Thyroid gland (tissue), 4 donors: ENCODE results near the gene NEDD4L. TPM values are rescaled to one million over a fixed set of nuclear protein-coding genes. Genes with fewer than 3 reads are reported as not detected.

Experiments used
- DNase-seq, 2 donors: peaks; one replicate each; pipeline ENCODE4 v3.0.0-alpha.2; 2019
- H3K27ac ChIP-seq, 3 donors: fragments of 200-600 bp; sonication (generic); 1 replicate in 2 of 3; 2 replicates in 1 of 3; pipeline ENCODE4 v1.5.1; 2016 to 2019; ENCODE audit warnings: mild to moderate bottlenecking in 1 of 3, moderate library complexity in 1 of 3
- H3K27me3 ChIP-seq: fragments of 200-600 bp; sonication (generic); one replicate; pipeline ENCODE4 v1.5.1; 2019
- H3K36me3 ChIP-seq, 2 donors: fragments of 200-600 bp; sonication (generic); one replicate each; pipeline ENCODE4 v1.5.1; 2016 to 2019
- H3K4me1 ChIP-seq, 2 donors: fragments of 200-600 bp; sonication (generic); one replicate each; pipeline ENCODE4 v1.5.1; 2017 to 2019
- H3K4me3 ChIP-seq, 3 donors: fragments of 200-600 bp; sonication (generic); replicated peaks in 1 of 3; 1 replicate in 2 of 3; 2 replicates in 1 of 3; pipeline ENCODE4 v1.5.1; 2016; ENCODE audit warnings: mild to moderate bottlenecking in 1 of 3
- H3K9me3 ChIP-seq: fragments of 200-600 bp; sonication (generic); one replicate; pipeline ENCODE4 v1.5.1; 2017
- POLR2A ChIP-seq, 2 donors: fragments of 450-650 bp; IDR thresholded peaks; one replicate each; pipeline ENCODE4 v1.6.1; 2017; ENCODE audit warnings: antibody characterized with exemption in 2 of 2, mild to moderate bottlenecking in 2 of 2, moderate library complexity in 1 of 2
- WGBS, 2 donors: methylation state at CpG; one replicate each; pipeline ENCODE4 v1.1.5; 2017; 5-methylcytosine and 5-hydroxymethylcytosine counted together
- intact Hi-C: fragments of 100-400 bp; cut with DNase I; formaldehyde crosslinking; loops from one replicate; pipeline ENCODE4 v1.15.1; 2023
- total RNA-seq, 4 donors: library from RNA; depleted of rRNA; stranded (reverse); fragments of >200 nt; gene quantifications; one replicate each; pipeline ENCODE4 v1.2.3, GENCODE V29; 2016
- TF ChIP-seq, protein P1 (sequence below), 6 experiments: fragments of 200-600 bp in 3 of 6; fragments of 450-650 bp in 3 of 6; sonication (generic) in 3 of 6; IDR thresholded peaks; one replicate each; pipeline ENCODE4 v1.5.1; 2016 to 2019; ENCODE audit warnings: antibody characterized with exemption in 6 of 6, mild to moderate bottlenecking in 2 of 6, inconsistent platforms in 1 of 6, moderate library complexity in 1 of 6

Gene NEDD4L
- total RNA-seq, 4 donors from 2014 or later: 61.5 to 105 (median 78.0) TPM

GRCh38 chr18:58095655-58096054 is 51.6 kb downstream of the NEDD4L start:
- 93 to 100% methylated on average over 2 of the region's 2 CpGs for WGBS, 2 donors
- Histone ChIP-seq H3K27ac (peak overlapping the region in 2 of 3 donors; percentile 75 to 78), H3K36me3 (no peaks in the 10 kb centered on the region), H3K9me3 (no peaks in the 10 kb centered on the region), H3K4me3 (no peak overlapping the region), H3K27me3 (no peaks in the 10 kb centered on the region), H3K4me1 (peaks cover 54 to 80% of the 10 kb centered on the region in 2 donors)
- DNase-seq: no peak
- TF ChIP-seq, protein P1, sequence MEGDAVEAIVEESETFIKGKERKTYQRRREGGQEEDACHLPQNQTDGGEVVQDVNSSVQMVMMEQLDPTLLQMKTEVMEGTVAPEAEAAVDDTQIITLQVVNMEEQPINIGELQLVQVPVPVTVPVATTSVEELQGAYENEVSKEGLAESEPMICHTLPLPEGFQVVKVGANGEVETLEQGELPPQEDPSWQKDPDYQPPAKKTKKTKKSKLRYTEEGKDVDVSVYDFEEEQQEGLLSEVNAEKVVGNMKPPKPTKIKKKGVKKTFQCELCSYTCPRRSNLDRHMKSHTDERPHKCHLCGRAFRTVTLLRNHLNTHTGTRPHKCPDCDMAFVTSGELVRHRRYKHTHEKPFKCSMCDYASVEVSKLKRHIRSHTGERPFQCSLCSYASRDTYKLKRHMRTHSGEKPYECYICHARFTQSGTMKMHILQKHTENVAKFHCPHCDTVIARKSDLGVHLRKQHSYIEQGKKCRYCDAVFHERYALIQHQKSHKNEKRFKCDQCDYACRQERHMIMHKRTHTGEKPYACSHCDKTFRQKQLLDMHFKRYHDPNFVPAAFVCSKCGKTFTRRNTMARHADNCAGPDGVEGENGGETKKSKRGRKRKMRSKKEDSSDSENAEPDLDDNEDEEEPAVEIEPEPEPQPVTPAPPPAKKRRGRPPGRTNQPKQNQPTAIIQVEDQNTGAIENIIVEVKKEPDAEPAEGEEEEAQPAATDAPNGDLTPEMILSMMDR (IDR thresholded peaks at IDR 0.05): no peak
- no peak for TF ChIP-seq POLR2A (IDR thresholded peaks at IDR 0.05)
- intact Hi-C loops: no loop called here

GRCh38 chr18:58096658-58097057 is 52.6 kb downstream of the NEDD4L start:
- peak overlapping the region; percentile 63 to 78 (median 75) for H3K27ac ChIP-seq
- no peak for TF ChIP-seq POLR2A (IDR thresholded peaks at IDR 0.05)
- TF ChIP-seq, protein P1 (IDR thresholded peaks at IDR 0.05): no peak

DNA sequence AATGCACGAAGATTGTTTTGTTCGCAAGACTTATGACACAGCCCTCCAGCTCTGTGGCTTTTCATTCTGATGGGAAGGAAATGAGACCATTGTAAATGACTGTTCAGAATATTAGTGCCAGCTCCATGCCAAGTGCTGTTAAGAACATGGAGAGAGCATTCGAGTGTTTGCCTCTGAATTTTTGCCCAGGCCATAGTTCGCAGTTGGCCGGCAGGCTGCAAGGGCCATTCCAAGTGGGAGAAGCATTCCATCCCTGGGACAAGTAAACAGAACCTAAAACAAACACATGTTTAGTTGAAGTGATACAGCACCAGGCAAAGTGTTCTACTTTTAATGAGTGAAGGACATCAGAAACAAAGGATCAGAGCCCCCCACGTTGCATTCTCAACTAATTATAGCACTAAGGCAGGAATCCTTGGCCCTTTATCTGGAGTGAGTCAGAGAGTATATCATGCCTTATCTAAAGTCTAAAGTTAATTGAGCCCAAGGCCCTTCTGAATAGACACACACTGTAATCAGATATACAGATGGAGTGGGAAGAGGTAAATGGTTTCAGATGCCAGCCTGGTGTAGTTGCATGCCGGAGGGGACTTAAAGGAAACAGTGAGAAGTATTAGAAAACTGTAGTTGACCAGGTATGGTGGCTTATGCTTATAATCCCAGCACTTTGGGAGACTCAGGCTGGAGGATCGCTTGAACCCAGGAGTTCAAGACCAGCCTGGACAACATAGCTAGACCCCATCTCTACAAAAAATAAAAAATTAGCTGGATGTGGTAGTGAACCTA is 53.3 kb downstream of the NEDD4L start:
- H3K4me1 ChIP-seq: peaks cover 59 to 84% of the 10 kb centered on the region in 2 donors
- TF ChIP-seq, protein P1 (IDR thresholded peaks at IDR 0.05): no peak
- no peak for TF ChIP-seq POLR2A (IDR thresholded peaks at IDR 0.05)
- DNase-seq: peak; percentile 76 to 80
- intact Hi-C loops: no loop called here
- no peaks in the 10 kb centered on the region for H3K36me3 ChIP-seq
- no peaks in the 10 kb centered on the region for H3K27me3 ChIP-seq
- no peaks in the 10 kb centered on the region for H3K9me3 ChIP-seq
- WGBS, 2 donors: 41 to 43% methylated on average over 8 of the region's 8 CpGs
- H3K27ac ChIP-seq: peak overlapping the region; percentile 63 to 78 (median 75)
- H3K4me3 ChIP-seq: no peak overlapping the region

More at GRCh38 chr18:58096658-58097057, 52.6 kb downstream of the NEDD4L start:
- WGBS, 2 donors: 91 to 92% methylated on average over 1 of the region's 1 CpG
- no peaks in the 10 kb centered on the region for H3K9me3 ChIP-seq
- no peak for DNase-seq
- intact Hi-C loops: no loop called here
- H3K36me3 ChIP-seq: no peaks in the 10 kb centered on the region
- H3K4me1 ChIP-seq: peaks cover 54 to 80% of the 10 kb centered on the region in 2 donors
- no peaks in the 10 kb centered on the region for H3K27me3 ChIP-seq
- no peak overlapping the region for H3K4me3 ChIP-seq

DNA sequence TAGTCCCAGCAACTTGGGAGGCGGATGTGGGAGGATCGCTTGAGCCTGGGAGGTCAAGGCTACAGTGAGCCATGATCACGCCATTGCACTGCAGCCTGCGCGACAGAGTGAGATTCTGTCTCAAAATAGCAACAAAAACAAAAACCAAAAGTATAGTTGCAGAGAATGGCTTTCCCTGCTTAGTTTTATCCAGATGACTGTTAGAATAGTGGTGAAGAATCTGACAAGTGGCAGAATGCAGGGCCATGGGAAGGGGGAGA is 53.8 kb downstream of the NEDD4L start:
- Histone ChIP-seq H3K36me3 (no peaks in the 10 kb centered on the region), H3K27me3 (no peaks in the 10 kb centered on the region), H3K9me3 (no peaks in the 10 kb centered on the region), H3K4me3 (no peak overlapping the region), H3K27ac (peak overlapping the region; percentile 11 to 78 (median 75)), H3K4me1 (peaks cover 64 to 90% of the 10 kb centered on the region in 2 donors)
- no peak for DNase-seq
- TF ChIP-seq, protein P1 (IDR thresholded peaks at IDR 0.05): no peak
- no peak for TF ChIP-seq POLR2A (IDR thresholded peaks at IDR 0.05)
- intact Hi-C loops: no loop called here
- WGBS, 2 donors: 97 to 98% methylated on average over 5 of the region's 5 CpGs

- 97 to 98% methylated on average over 3 of the region's 3 CpGs for WGBS, 2 donors
These were observed 54.7 kb downstream of the NEDD4L start for GRCh38 chr18:58098706-58099105.

More at GRCh38 chr18:58098706-58099105, 54.7 kb downstream of the NEDD4L start:
- H3K36me3 ChIP-seq: no peaks in the 10 kb centered on the region
- H3K9me3 ChIP-seq: no peaks in the 10 kb centered on the region
- H3K27ac ChIP-seq: peak overlapping the region in 2 of 3 donors; percentile 75 to 78
- intact Hi-C loops: no loop called here
- H3K4me3 ChIP-seq: no peak overlapping the region
- peaks cover 64 to 89% of the 10 kb centered on the region in 2 donors for H3K4me1 ChIP-seq
- no peak for TF ChIP-seq POLR2A (IDR thresholded peaks at IDR 0.05)
- TF ChIP-seq, protein P1 (IDR thresholded peaks at IDR 0.05): no peak
- no peak for DNase-seq
- no peaks in the 10 kb centered on the region for H3K27me3 ChIP-seq
